ENCODE data around the gene HAL.

DNA sequence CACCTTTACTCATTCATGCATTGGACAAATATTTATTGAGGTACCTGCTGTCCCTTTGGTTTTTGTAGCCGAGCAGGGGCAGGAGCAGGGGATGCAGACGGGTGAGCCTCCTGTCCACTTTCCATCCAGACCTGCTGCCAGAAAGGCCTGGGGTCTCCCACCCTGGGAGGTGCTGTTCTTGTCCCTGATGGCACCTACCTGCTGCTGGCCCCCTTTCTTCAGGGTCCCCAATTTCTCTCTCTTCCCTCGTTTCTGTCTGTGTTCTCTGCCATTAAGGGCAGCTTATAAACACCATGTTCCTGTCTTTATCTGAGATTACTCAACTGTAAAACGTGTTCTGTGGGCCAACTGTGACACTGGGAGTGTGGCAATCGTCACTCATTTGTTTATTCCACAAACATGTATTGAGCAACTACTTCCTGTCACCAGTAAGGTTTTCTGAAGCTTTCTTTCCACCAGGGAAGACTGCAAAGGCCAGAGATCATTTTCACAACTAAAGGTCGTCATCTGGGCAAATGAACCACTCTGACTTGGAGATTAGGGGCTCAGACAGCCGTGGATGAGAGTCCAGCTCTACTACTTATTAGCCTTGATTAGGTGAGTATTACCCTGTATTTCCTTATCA, at the start of gene HAL:
- TF ChIP-seq, protein P1, sequence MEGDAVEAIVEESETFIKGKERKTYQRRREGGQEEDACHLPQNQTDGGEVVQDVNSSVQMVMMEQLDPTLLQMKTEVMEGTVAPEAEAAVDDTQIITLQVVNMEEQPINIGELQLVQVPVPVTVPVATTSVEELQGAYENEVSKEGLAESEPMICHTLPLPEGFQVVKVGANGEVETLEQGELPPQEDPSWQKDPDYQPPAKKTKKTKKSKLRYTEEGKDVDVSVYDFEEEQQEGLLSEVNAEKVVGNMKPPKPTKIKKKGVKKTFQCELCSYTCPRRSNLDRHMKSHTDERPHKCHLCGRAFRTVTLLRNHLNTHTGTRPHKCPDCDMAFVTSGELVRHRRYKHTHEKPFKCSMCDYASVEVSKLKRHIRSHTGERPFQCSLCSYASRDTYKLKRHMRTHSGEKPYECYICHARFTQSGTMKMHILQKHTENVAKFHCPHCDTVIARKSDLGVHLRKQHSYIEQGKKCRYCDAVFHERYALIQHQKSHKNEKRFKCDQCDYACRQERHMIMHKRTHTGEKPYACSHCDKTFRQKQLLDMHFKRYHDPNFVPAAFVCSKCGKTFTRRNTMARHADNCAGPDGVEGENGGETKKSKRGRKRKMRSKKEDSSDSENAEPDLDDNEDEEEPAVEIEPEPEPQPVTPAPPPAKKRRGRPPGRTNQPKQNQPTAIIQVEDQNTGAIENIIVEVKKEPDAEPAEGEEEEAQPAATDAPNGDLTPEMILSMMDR (IDR thresholded peaks at IDR 0.05), result no peak
- TF ChIP-seq EZH2 (IDR thresholded peaks at IDR 0.05; ENCODE audit: borderline replicate concordance, insufficient read depth, low read depth, low read length, poor library complexity, severe bottlenecking), result no peak
